A549 (cell line): ENCODE results near the gene CLN6. TPM values are rescaled to one million over a fixed set of nuclear protein-coding genes. Genes with fewer than 3 reads are reported as not detected.
A peak's percentile ranks its signal among the peaks of the same experiment; 100 is the strongest.

Experiments used
- ATOH8 ChIP-seq: fragments of 250-450 bp; sonication (Bioruptor Pico); IDR thresholded peaks from 2 replicates; pipeline ENCODE4 v1.5.0; 2020; ENCODE audit warnings: low read depth, mild to moderate bottlenecking, moderate library complexity
- CBX8 ChIP-seq: fragments of 200-600 bp; sonication (generic); IDR thresholded peaks from 2 replicates; pipeline ENCODE4 v1.6.1; 2016
- CEBPB ChIP-seq, 2 experiments: fragments of >200 bp in 1 of 2; sonication (Bioruptor Twin) in 1 of 2; formaldehyde crosslinking in 1 of 2; IDR thresholded peaks; 2 replicates each; pipeline ENCODE4 v1.6.1; 2012 to 2016
- CHD2 ChIP-seq: fragments of 150-350 bp; IDR thresholded peaks from 2 replicates; pipeline ENCODE4 v1.6.1; 2014; ENCODE audit warnings: low read length; ENCODE audit not compliant: partially characterized antibody
- CHD4 ChIP-seq: fragments of 200-600 bp; sonication (generic); IDR thresholded peaks from 2 replicates; pipeline ENCODE4 v1.6.1; 2016; ENCODE audit warnings: antibody characterized with exemption, mild to moderate bottlenecking, borderline replicate concordance
- EP300 ChIP-seq, 2 experiments: fragments of >200 bp; sonication (Bioruptor Twin); formaldehyde crosslinking; IDR thresholded peaks; 2 replicates in 1 of 2; 3 replicates in 1 of 2; pipeline ENCODE4 v1.6.1; 2016 to 2017
- ESRRA ChIP-seq: fragments of 150-350 bp; IDR thresholded peaks from 2 replicates; pipeline ENCODE4 v1.6.1; 2014; ENCODE audit warnings: mild to moderate bottlenecking, low read length, borderline replicate concordance
- FOXS1 ChIP-seq: fragments of 250-450 bp; sonication (Bioruptor Pico); IDR thresholded peaks from 2 replicates; pipeline ENCODE4 v1.5.0; 2020; ENCODE audit warnings: mild to moderate bottlenecking, moderate library complexity
- GATA3 ChIP-seq: IDR thresholded peaks from 2 replicates; pipeline ENCODE4 v1.6.1; 2012; ENCODE audit warnings: borderline replicate concordance
- HEYL ChIP-seq: fragments of 250-450 bp; sonication (Bioruptor Pico); IDR thresholded peaks from 2 replicates; pipeline ENCODE4 v1.8.0; 2021; ENCODE audit warnings: mild to moderate bottlenecking, moderate library complexity
- HMGXB4 ChIP-seq: fragments of 250-450 bp; sonication (Bioruptor Pico); IDR thresholded peaks from 2 replicates; pipeline ENCODE4 v1.5.0; 2021; ENCODE audit warnings: mild to moderate bottlenecking, moderate library complexity, borderline replicate concordance
- HOXA7 ChIP-seq: fragments of 250-450 bp; sonication (Bioruptor Pico); IDR thresholded peaks from 2 replicates; pipeline ENCODE4 v1.5.0; 2020; ENCODE audit warnings: mild to moderate bottlenecking, moderate library complexity
- HOXB13 ChIP-seq: fragments of 250-450 bp; sonication (Bioruptor Pico); IDR thresholded peaks from 2 replicates; pipeline ENCODE4 v1.5.0; 2020; ENCODE audit warnings: low read depth, mild to moderate bottlenecking, moderate library complexity
- HOXB5 ChIP-seq: fragments of 250-450 bp; sonication (Bioruptor Pico); IDR thresholded peaks from 2 replicates; pipeline ENCODE4 v1.5.0; 2020; ENCODE audit warnings: mild to moderate bottlenecking, moderate library complexity
- JUN ChIP-seq, 2 experiments: fragments of >200 bp; sonication (Bioruptor Twin); formaldehyde crosslinking; IDR thresholded peaks; 2 replicates in 1 of 2; 3 replicates in 1 of 2; pipeline ENCODE4 v1.6.1; 2016 to 2017
- KDM1A ChIP-seq: fragments of 200-600 bp; sonication (generic); IDR thresholded peaks from 2 replicates; pipeline ENCODE4 v1.6.1; 2016; ENCODE audit warnings: low read depth, mild to moderate bottlenecking
- KDM5A ChIP-seq: fragments of 200-600 bp; sonication (generic); IDR thresholded peaks from 2 replicates; pipeline ENCODE4 v1.6.1; 2016; ENCODE audit warnings: antibody characterized with exemption, mild to moderate bottlenecking
- MYC ChIP-seq: IDR thresholded peaks from 2 replicates; pipeline ENCODE4 v1.6.1; 2012; ENCODE audit warnings: mild to moderate bottlenecking, inconsistent platforms, low read length, improper control_type of control experiment, borderline replicate concordance
- NFE2L2 ChIP-seq: fragments of 150-350 bp; conservative IDR thresholded peaks from 2 replicates; pipeline ENCODE4 v1.6.1; 2014; ENCODE audit warnings: low read length
- POLR2AphosphoS2 ChIP-seq: conservative IDR thresholded peaks from 2 replicates; pipeline ENCODE4 v1.6.1; 2012; ENCODE audit warnings: low read length, improper control_type of control experiment, inconsistent platforms
- RAD21 ChIP-seq, 2 experiments: fragments of >200 bp in 1 of 2; sonication (Bioruptor Twin) in 1 of 2; formaldehyde crosslinking in 1 of 2; IDR thresholded peaks in 1 of 2; conservative IDR thresholded peaks in 1 of 2; 2 replicates in 1 of 2; 3 replicates in 1 of 2; pipeline ENCODE4 v1.6.1; 2012 to 2018; ENCODE audit warnings: inconsistent platforms in 1 of 2
- RARB ChIP-seq: fragments of 250-450 bp; sonication (Bioruptor Pico); IDR thresholded peaks from 2 replicates; pipeline ENCODE4 v1.8.0; 2021; ENCODE audit warnings: mild to moderate bottlenecking, moderate library complexity
- RCOR1 ChIP-seq: fragments of 150-350 bp; IDR thresholded peaks from 2 replicates; pipeline ENCODE4 v1.6.1; 2014; ENCODE audit warnings: antibody characterized with exemption, low read length, low read depth
- RFX5 ChIP-seq: fragments of 450-650 bp; IDR thresholded peaks from 2 replicates; pipeline ENCODE4 v1.7.1; 2014; ENCODE audit warnings: antibody characterized with exemption, mild to moderate bottlenecking, moderate library complexity
- RNF2 ChIP-seq: fragments of 200-600 bp; sonication (generic); IDR thresholded peaks from 2 replicates; pipeline ENCODE4 v1.6.1; 2016; ENCODE audit warnings: low read depth, mild to moderate bottlenecking, antibody characterized with exemption, moderate library complexity, borderline replicate concordance
- SREBF2 ChIP-seq: fragments of 450-650 bp; IDR thresholded peaks from 2 replicates; pipeline ENCODE4 v1.6.1; 2014; ENCODE audit warnings: mild to moderate bottlenecking, moderate library complexity
- TFCP2L1 ChIP-seq: fragments of 250-450 bp; sonication (Bioruptor Pico); IDR thresholded peaks from 2 replicates; pipeline ENCODE4 v1.5.0; 2021; ENCODE audit warnings: mild to moderate bottlenecking
- TP53 ChIP-seq: fragments of 250-450 bp; sonication (Bioruptor Pico); IDR thresholded peaks from 2 replicates; pipeline ENCODE4 v1.5.0; 2021; ENCODE audit warnings: mild to moderate bottlenecking, moderate library complexity
- ZFP36 ChIP-seq: fragments of 450-650 bp; IDR thresholded peaks from 2 replicates; pipeline ENCODE4 v1.6.1; 2014; ENCODE audit warnings: borderline replicate concordance; ENCODE audit not compliant: partially characterized antibody
- polyA plus RNA-seq, 4 experiments: library from polyadenylated mRNA; depleted of rRNA in 3 of 4; stranded (reverse); fragments of >200 nt; fragmentation: RNase III in 1 of 4; extraction: RNeasy Plus Mini Kit Qiagen cat#74134 plus additional on column Dnase treatment in 1 of 4; gene quantifications; 2 replicates in 3 of 4; 3 replicates in 1 of 4; pipeline ENCODE4 v1.2.3, GENCODE V29; 2011 to 2017

The CLN6 gene
- polyA plus RNA-seq, 2 of the 4 experiments (the other 2 are of a cell fraction), result 47.5 to 69.7 TPM

- TF ChIP-seq HOXA7 (CRISPR knock-in tag), result no peak
- TF ChIP-seq MYC, result peak; percentile 97
- no peak; the same call in 1 of the 2 replicates for TF ChIP-seq GATA3
- no peak for TF ChIP-seq KDM5A
- 0 out of 2 replicates have a peak, but pooled peaks have one; percentile 38 for TF ChIP-seq TP53
- TF ChIP-seq EP300 (IDR thresholded peaks at IDR 0.05), result no peak
- 0 out of 2 replicates have a peak, but pooled peaks have one; percentile 54 for TF ChIP-seq TFCP2L1
- no peak for TF ChIP-seq HOXB5
- TF ChIP-seq KDM1A, result no peak
- TF ChIP-seq RNF2, result no peak
- no peak for TF ChIP-seq SREBF2
- TF ChIP-seq RCOR1, result no peak
- TF ChIP-seq RARB (CRISPR knock-in tag), result no peak
- no peak for TF ChIP-seq RAD21 (conservative IDR thresholded peaks at IDR 0.05 in 1 of 2, IDR thresholded peaks at IDR 0.05 in 1 of 2)
- TF ChIP-seq JUN (IDR thresholded peaks at IDR 0.05), result peak; percentile 72 to 96; a peak in 4 of 5 replicates
- no peak for TF ChIP-seq HMGXB4 (CRISPR knock-in tag)
- TF ChIP-seq CHD4, result no peak
- TF ChIP-seq RFX5, result no peak
- no peak for TF ChIP-seq CBX8
- no peak for TF ChIP-seq CEBPB (IDR thresholded peaks at IDR 0.05)
- no peak for TF ChIP-seq HEYL
- TF ChIP-seq ATOH8 (CRISPR knock-in tag), result no peak
- no peak for TF ChIP-seq FOXS1 (CRISPR knock-in tag)
- no peak for TF ChIP-seq POLR2AphosphoS2
- TF ChIP-seq ZFP36, result no peak
- TF ChIP-seq HOXB13, result no peak
- no peak for TF ChIP-seq CHD2
- no peak for TF ChIP-seq ESRRA
- no peak for TF ChIP-seq NFE2L2
Measured at GRCh38 chr15:68229386-68230156, at the start of gene CLN6 (continued).
